ENCODE data around the gene GABBR2.

The GABBR2 gene

DNA sequence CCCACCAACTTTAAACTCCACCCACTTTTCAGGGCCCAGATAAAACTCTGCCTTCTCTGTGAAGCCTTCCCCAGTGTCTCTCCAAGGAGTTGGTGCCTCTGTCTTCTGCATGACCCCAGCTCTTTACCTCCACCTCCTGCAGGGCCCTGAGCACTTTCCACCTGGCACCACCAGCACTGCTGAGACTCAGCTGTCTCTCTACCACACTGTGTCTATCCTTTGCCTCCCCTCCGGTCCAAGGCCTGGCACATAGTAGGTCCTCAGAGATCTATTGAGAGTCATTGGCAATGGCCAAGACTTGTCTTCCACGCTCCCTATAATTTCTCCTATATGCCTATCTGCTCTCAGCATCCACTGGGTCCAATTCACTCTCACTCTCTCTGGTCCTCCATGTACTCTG lies 12.9 kb upstream of the GABBR2 start:
- DNase-seq (ENCODE audit: low read depth in 2 of 2): no peak

DNA sequence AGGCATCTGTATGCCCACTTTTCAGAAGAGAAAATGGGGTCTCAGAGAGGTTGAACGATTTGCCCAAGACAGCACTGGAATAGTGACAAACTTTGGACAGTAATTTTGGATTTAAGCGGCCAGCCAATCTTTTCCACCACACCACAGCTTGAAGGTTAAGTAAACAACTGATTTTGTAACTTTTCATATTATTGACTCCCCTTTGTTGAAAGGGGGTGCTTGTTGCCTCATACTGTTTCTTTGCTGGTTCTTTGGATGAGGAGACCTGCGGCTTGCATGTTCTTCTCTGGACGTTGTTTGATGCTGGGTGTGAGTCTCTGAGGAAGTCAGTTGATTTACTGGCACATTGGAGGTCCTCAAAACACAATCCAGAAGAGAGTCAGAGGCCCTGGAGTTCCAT lies 11.7 kb upstream of the GABBR2 start:
- no peak for DNase-seq (ENCODE audit: low read depth in 2 of 2)

DNA sequence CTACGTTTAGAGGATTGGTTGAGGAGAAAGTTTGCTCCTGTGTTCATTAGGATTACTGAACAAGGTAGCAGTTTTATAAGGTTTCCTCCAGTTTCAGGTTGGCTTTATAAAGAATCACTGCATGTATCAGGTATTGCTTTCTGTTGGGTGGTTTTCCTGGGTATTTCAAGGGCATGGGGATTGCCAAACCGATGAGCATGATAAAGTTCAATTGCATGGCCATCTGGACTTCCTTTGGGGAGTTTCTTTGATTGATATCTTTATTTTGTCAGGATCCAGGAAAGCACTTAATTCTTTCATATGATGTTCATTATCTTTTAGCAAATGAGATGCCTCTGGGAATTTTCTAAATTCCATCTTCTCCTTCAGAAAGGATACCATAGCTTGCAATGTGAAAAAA lies 10.3 kb upstream of the GABBR2 start:
- DNase-seq (ENCODE audit: low read depth in 2 of 2): no peak

DNA sequence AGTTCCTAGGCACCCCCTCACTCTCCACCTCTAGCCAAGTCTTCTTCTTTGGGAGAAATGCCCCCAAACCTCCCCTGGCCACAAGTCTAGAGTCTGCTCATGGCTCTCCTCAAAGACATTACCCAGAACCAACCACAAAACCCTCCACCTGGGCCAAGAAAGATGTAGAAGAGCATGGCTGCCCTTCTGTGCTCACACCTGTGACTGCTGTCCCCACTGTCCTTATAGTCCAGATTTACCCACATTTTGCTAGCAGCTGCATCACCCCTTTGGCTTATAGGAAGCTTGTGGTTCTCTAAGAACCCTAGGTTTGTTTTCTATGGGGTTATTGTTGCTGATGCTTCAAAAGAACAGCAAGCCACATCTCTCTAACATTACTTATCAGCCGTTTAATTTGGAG lies 6.1 kb upstream of the GABBR2 start:
- DNase-seq (ENCODE audit: low read depth in 2 of 2): no peak

DNA sequence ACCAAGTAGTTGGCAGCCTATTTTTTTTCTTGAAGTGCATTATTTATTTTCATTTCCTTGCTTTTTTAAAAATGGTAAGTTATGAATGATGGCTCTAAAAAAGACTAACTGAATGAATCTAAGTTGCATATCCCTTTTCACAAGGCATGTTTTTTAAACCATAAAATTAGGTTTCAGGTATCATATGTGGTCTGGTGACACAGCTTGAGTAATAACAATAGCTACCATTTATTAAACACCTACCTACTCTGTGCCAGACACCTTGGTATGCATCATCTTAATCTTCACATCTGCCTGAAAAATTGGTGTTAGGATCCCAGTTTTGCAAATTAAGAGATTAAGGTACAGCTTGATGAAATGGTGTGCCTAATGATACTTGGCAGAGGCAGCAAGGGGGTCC lies 4.3 kb upstream of the GABBR2 start:
- no peak for DNase-seq (ENCODE audit: low read depth in 2 of 2)

DNA sequence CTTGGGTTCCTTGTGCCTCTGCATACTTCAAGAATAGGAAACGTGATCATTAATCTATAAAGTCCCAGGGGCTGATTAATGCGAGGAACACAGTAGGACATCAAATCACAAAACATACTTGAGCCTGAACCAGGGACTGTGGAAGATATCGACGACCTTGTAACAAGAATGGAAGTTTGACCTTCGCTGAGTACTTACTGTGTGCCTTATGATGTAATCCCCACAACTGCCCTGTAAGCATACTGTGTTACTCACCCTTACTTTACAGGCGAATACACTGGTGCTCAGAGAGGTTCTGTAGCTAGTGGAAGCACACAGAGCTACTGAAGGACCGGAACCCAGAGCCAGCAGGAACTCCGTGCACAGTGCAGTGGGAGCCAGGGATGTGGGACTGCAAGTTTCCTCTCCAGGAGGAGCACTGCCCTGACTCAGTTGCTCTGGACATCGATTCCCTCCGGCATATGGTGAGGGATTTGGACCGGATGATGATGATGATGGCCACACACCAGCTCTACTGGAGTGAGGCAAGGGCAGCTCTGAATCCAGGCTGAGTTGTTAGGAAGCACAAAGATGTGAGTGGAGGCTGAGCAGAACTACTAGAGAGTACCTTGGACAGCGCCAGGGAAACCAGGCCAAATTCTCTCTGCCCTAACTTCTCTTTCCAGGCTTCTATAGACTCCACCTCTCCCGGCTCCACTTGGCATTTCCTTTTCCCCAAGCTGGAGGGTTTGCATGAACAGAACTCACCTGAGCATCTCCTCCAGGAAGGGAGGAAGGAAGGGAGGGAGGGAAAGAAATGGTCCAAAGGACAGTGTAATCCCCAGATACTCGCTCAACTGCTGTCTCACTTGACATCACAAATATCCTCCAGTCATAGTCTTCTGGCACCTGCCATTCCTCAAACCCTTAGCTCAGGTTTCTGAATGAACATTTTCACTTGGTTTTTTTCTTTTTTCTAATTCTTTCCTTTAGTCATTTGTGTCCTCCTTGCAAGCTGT lies 1.5 kb upstream of the GABBR2 start:
- DNase-seq (ENCODE audit: low read depth in 2 of 2): no peak

DNA sequence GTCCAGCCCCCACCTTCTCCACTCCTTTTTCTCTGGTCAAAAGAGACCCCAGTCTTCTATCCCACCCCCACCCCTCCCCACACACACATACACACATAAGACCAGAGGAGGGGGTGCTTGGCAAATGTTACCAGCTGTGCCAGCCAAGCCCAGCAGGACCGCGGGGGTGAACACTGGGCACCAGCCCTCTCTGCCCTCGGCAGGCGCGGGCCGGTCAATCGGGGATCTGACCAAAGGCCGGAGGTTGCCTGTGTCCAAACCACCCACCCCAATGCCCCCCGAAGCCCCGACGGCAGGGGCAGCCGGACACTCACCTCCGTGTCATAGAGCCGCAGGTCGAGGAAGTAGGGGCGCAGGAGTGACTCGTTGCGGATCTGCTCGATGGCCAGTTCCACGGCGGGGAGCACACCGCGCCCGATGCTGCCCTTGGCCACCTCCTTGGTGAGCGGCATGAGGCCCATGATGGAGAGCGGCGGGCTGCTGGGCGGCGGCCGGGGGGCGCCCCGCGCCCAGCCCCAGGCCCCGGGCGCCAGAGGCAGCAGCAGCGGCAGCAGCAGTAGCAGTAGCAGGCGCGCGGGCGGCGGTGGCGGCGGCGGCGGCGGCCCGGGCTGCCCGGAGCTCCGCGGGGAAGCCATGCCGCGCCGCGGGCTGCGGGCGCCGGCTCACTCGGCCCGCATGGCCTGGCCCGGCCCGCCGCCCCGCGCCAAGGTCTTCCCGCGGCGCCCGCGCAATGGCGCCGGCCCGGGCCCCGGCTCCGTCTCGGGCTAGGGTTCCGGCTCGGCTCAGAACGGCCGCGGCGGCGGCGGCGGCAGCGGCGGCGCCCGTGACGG lies 417 bp downstream of the GABBR2 start:
- DNase-seq (ENCODE audit: low read depth in 2 of 2): no peak

DNA sequence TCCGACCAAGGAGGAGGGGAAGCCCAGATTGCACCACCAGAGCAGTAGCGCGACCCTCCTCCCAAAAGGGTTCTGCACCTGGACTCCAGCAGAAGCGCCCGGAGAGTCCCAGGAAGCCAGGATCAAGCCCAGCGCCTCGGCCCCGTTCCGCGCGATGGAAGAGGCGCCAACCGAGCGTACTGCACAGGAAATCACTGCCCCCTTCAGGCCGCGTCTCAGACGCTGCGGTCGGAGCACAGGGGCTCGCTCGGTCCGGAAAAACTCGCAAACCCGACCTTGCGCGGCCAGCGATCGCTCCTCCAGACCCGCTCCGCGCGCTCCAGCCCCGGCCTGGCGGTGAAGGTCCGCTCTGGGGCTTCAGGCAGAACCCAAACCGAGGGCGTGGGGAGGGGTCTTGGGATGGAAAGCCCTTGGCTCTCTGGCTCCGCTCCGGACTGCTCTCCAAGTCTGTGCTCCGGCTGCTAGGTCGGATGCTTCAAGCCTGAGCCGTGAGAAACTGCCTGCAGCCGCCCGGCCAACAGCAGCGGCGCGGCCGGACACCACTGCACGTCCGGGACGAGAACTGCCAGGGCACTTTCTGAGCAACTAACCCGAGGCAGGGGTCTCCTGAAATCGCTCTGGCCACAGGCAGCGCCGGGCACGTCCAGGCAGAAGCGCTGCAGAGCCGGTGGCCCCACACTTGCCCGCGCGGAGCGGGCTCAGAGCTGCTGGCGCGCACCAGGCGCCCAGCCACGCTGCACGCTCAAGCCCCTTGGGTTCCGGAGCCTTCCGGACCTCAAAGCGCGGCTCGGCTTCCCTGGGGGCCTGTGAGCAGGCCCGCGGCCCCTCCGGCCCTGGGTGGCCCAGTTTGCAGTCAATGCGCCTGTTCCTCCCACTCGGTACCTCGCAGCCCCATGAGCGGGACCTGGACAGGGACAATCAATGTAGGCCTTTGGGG lies 1.3 kb downstream of the GABBR2 start:
- peak in 1 of 2 experiments; percentile 26 for DNase-seq (ENCODE audit: low read depth in 2 of 2)

DNA sequence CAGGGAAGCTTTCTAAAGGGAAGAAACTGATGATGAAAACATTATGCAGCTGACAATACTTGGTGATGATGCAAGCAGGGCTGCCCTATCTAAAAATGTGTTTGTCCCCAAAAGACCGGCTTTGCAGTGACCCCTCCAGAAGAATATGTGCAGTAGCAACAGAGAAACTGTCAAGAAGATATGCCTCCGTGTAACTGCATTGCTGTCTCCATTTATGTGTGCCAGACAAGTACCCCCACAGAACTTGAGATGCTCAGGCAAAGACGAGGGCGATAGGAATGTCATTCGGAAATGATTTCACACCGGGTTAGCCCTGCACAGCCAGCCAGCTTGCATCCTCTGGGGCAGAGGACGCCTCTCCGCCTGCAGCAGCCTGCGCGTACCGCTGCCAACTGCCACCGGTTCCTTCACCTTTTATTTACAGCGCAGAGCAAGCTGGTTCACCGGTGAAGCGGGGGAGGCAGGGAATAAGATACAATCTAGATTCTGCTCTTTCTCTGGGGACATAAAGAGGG lies 2.0 kb downstream of the GABBR2 start:
- DNase-seq (ENCODE audit: low read depth in 2 of 2): no peak

DNA sequence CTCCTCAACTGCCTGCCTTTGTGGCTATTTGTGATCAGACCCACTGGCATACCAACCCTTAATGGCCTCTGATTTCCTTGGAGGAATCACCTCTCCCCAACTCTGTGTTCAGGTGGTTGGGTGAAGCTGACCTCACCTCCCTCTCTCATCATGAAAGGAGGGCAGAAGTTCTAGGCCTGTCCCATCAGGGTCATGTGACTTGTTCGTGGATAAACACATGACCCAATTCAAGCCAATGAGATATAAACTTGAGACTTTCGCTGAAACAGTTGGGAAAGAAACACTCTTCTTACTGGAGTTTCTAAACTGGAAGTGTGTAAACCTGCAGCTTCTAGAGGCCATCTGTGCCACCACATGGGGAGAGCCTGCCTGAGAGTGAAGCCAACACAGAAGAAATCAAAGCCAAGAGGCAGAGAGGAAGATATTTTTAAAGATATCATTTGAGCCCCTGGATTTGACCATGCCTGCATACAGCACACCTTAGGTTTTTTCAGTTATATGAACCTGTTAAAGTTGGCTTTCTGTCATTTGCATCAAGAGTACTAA lies 5.8 kb downstream of the GABBR2 start:
- no peak for DNase-seq (ENCODE audit: low read depth in 2 of 2)

DNA sequence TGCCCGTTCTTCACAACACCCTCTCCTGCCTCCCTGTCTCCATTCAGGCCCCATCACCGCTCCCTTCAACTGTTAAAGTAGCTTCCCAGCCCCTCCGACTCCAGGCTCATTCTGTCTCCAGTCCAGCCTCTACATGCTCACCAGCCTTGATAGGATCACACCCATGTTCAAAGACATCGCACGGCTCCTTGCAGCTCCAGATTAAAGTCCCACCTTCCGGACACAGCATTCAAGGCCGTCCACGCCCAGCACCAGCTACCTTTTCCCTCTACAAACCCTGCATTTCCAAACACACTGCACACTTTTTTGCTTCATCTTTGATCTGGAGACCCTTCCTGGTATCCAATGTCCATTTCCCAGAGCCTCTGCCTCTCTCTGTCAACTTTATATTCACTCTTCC lies 6.4 kb downstream of the GABBR2 start:
- DNase-seq (ENCODE audit: low read depth in 2 of 2): no peak

DNA sequence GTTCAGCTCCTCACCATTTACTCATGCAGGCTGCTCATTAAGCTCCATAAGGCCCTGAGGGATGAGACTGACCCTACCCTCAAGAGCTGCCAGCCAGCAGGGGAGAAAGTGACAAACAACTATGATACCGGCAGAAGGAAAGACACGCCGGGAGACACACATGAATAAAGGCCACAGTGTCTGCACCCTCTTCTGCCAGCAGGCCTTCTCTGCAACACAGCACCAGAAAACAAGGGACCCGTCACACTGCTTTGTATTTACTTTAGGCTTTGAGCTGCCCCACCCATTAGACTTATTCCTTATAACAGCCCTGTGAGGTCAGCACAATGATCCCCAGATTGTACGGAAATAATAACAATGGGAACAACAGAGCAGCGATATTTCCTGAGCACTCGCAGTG lies 7.2 kb downstream of the GABBR2 start:
- DNase-seq (ENCODE audit: low read depth in 2 of 2): no peak

DNA sequence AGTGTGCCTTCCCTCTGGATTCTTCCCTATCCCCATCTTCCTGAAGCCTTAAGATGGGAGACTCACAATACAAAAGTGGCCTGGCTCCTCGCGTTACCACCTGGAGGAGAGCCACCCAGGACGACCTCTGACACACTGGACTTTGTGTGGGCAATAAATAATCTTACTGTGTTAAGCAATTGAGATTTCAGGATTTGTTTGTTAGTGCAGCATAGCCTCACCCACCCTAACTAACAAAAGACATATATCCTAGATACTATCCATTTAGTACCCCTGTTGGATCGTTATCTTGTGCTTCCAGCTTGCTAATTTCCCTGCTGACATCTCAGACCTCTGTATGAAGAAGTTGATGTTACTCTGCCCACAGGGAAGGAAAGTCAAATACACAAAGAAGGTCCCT lies 7.9 kb downstream of the GABBR2 start:
- no peak for DNase-seq (ENCODE audit: low read depth in 2 of 2)

DNA sequence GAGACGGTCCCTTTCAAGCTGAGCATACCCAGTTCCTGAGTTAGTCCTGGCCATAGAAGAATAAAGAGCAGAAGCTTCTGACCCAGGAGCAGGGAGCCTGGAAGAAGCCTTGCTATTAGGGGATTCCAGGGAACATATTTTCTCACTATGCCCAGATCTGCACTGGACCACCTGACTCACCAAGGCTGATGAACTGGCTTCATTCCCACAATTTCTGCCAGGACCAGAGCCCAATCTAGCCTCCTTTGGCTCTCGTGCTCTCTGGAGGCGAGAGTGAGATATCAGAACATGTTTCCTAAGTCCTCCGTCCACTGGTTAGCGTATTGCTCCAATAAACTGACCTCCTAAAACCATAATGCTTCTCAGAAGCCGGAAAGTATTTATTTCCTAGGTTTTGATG lies 9.9 kb downstream of the GABBR2 start:
- DNase-seq (ENCODE audit: low read depth in 2 of 2): no peak

DNA sequence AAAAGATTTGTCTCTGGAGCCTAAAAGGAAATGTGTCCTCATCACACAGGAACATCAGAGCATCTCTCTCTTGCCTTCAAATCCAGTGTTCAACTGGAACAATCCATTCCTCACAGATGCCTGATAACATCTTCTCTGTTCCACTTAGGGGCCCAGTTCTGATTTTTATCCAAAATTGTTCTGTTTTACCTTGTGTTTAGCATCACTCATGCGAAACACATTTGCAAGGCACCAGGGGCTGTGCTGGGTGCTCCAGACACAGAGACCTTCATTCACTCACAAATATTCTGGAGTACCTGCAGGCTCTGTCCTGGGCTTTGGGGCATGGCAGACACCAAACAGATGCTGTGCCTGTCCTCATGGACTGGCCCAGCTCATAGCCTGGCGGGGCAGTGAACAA lies 13.8 kb downstream of the GABBR2 start:
- no peak for DNase-seq (ENCODE audit: low read depth in 2 of 2)

DNA sequence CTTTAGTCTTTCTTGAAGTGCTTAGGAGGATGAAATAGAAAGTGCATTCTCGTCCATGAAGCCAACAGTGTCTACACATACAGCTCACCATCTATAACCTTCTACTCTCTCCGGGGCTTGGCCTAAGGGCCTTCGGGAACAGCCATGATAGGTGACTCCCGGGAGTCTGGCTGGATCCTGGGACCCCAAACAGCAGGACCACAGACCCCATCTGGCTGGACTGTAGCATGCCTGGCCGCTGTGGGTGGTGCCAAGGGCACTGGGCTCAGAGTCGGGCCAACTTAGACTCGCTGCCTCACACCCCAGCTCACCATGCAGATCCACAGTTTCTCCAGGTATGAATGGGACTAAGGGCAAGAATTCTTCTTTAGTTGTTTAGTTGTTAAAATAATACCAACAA lies 16.3 kb downstream of the GABBR2 start:
- no peak for DNase-seq (ENCODE audit: low read depth in 2 of 2)

DNA sequence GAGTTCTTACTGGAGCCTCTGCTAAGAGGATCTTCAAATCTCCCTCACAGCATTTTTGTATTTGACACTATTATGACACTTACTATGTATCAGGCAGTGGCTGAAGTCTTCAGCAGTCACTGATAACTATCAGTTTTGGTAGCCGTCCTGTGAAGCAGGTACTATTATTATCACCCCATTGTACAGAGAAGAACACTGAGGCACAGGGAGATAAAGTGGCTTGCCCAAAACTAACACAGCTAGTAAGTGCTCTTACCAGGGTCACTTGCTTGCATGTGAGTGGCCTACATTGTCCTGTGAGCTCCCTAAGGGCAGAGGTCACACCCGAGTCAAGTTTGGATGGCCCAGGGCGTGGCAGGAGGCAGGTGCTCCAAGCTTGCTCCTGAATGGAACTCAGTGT lies 16.8 kb downstream of the GABBR2 start:
- DNase-seq (ENCODE audit: low read depth in 2 of 2): no peak

DNA sequence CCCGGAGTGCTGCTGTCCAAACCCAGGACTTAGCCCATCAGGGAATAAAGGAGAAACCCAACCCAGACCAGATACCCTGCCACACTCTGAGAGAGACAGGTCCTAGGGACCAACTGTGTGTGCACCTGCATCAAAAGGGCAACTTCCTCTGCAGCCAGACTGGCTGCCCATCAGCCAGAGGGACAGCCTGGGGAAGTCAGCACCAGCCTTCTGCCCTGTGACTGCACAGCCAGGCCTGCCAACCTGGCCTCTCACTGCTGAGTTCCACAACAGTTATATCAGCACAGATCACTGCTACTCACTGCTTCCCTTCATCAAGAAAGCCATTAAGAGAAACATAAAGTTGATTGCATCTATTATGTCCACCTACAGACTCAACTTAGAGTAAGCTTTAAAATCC lies 18.0 kb downstream of the GABBR2 start:
- no peak for DNase-seq (ENCODE audit: low read depth in 2 of 2)

DNA sequence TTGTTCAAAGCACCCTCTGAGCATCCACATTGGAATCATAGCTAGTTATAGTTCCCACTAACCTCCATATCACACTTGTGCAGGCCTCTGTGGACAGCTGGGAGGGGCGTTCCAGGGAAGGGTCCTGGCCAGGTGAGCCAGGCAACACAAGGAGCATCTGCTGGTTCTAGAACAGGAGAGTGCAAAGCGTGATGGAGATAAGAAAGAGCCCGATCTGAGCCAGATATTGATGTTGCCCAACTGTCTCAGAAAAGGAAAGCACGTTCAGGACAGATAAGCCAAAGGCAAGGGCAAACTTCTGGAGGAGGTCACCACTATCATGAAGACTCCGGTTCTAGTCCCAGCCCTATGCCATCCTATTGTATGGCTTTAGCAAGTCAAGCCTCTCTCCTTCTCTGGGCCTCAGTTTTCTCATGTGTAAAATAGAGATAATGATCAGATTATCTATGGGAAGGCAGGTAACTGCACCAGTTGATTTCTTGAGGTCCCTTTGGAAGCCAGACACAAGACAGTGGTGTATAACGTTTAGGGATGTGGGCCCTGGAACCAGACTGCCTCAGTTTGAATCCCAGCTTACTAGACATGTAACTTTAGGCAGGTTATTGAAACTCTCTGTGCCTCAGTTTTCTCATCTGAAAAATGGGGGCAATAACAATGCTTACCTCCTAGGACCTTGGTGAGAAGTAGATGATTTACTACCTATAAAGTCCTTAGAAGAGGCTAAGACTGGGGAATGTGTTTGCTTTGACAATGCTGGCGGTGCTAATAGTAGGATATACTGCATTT lies 19.8 kb downstream of the GABBR2 start:
- DNase-seq (ENCODE audit: low read depth in 2 of 2): no peak

DNA sequence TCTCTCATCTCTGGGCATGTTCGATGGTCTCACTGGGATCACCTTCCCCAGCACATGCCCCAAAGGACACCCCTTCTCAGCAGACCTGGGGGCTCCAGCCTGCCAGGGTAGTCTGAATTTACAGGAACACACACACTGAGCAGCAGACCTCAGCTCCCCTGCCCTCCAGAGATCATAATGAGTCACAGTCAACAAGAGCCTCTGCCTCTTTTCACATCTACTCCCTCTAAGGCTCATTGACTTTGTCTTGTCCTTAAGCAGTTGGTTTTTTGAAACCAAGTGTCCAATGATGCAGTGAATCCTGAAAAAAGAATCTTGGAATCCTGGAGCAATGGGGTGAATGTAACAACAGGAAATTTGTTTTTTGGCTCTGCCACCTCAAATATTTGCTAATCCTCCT lies 20.8 kb downstream of the GABBR2 start:
- no peak for DNase-seq (ENCODE audit: low read depth in 2 of 2)

Measured in stimulated activated CD4-positive, alpha-beta T cell treated with anti-CD3 and anti-CD28 coated beads, Interleukin-12 subunit alpha, Interleukin-12 subunit beta, amount 100 ng/mL, for 24 hours (primary cell).